Measurements from ENCODE around the gene ASIC3. TPM values are rescaled to one million over a fixed set of nuclear protein-coding genes. Genes with fewer than 3 reads are reported as not detected.

Gene ASIC3
- total and polyA plus RNA-seq, 2 of the 8 experiments (the other 6 are each of a cell fraction or from before 2014, with no cell fraction given), result 1.6 to 1.9 TPM

- 0 out of 2 replicates have a peak overlapping the region, but pooled peaks have one; percentile 20 for H2BK15ac ChIP-seq (ENCODE audit: low read length)
- TF ChIP-seq TCF12 (IDR thresholded peaks at IDR 0.05; ENCODE audit: low read depth, low read length) (no peak), KDM4A (IDR thresholded peaks at IDR 0.05; ENCODE audit: low read depth, low read length, severe bottlenecking) (no peak), RXRA (IDR thresholded peaks at IDR 0.05; ENCODE audit: insufficient read depth, low read depth, low read length) (no peak), KDM5A (IDR thresholded peaks at IDR 0.05; ENCODE audit: low read length) (no peak), SP4 (IDR thresholded peaks at IDR 0.05; ENCODE audit: low read length) (no peak), SUZ12 (IDR thresholded peaks at IDR 0.05; ENCODE audit: low read length) (no peak), SIRT6 (IDR thresholded peaks at IDR 0.05; ENCODE audit: low read length) (no peak)
These were observed 31.4 kb upstream of the ASIC3 start for GRCh38 chr7:151016942-151017341.

More at GRCh38 chr7:151016942-151017341, 31.4 kb upstream of the ASIC3 start:
- no peaks in the 10 kb centered on the region; the same call in 1 of the 2 replicates for H3K79me1 ChIP-seq (ENCODE audit: low read depth, low read length)
- ChIA-PET CTCF (ENCODE audit: partially characterized antibody) (interaction anchor here (0.8 to 8.0 kb wide), 17 partner anchors 8 to 210 kb away, joined by 3 to 116 read pairs (median 9); partner anchors contain the start of genes ABCB8, ABCF2, FASTK and NOS3), POLR2A (ENCODE audit: partially characterized antibody) (interaction anchor here (1.4 to 2.7 kb wide), 3 partner anchors 10 to 17 kb away, joined by 3 to 18 read pairs (median 4); partner anchors contain the start of gene ABCB8)
- H2BK5ac ChIP-seq (ENCODE audit: low read depth, low read length), result no peak overlapping the region
- H3K4me1 ChIP-seq (replicated peaks in 1 of 4; ENCODE audit: control insufficient read depth in 3 of 4, insufficient read depth in 4 of 4, low read length in 3 of 4), result peaks cover 0 to 30% (median 19%) of the 10 kb centered on the region in 4 experiments; a peak in 5 of 7 replicates
- H3K4me3 ChIP-seq (ENCODE audit: extremely low read depth in 1 of 4, insufficient read depth in 2 of 4, low read depth in 3 of 4, low read length in 4 of 4), result no peak overlapping the region
- WGBS, 2 experiments (ENCODE audit: extremely low coverage in 1 of 2, insufficient coverage in 1 of 2, insufficient read length in 1 of 2, insufficient replicate concordance in 2 of 2, low coverage in 1 of 2, low lambda C conversion rate in 2 of 2, missing lambda C conversion rate in 1 of 2), result 85% methylated on average over 15 of the region's 15 CpGs; no CpG with 5 or more reads in 1 of the 2 experiments
- H3K79me2 ChIP-seq (ENCODE audit: control insufficient read depth in 1 of 2, insufficient read depth in 2 of 2, low read length in 2 of 2), result no peaks in the 10 kb centered on the region
- no peak overlapping the region for H3K14ac ChIP-seq (ENCODE audit: insufficient read length)
- no peak overlapping the region for H4K8ac ChIP-seq (ENCODE audit: extremely low read depth, insufficient read depth, low read length)
- DNase-seq (ENCODE audit: low read depth in 1 of 2, low spot score in 2 of 2) (no peak), FAIRE-seq (no peak)
- H2AK5ac ChIP-seq (ENCODE audit: low read depth, low read length), result no peak overlapping the region
- H2BK12ac ChIP-seq (ENCODE audit: low read depth, low read length), result no peak overlapping the region
- no peak overlapping the region for H3K56ac ChIP-seq (replicated peaks; ENCODE audit: insufficient read length, low read depth, low read length)
- no peaks in the 10 kb centered on the region for H3K9me3 ChIP-seq (ENCODE audit: insufficient read depth in 2 of 2, low read depth in 1 of 2, low read length in 1 of 2)
- no peaks in the 10 kb centered on the region for H4K20me1 ChIP-seq (replicated peaks in 1 of 2; ENCODE audit: control insufficient read depth in 1 of 2, insufficient read depth in 2 of 2, low read length in 2 of 2)
- no peak overlapping the region for H3K9ac ChIP-seq (replicated peaks in 1 of 4; ENCODE audit: extremely low read depth in 1 of 4, low read depth in 3 of 4, low read length in 3 of 4)
- H3K27me3 ChIP-seq (replicated peaks in 1 of 4; ENCODE audit: control insufficient read depth in 3 of 4, extremely low read depth in 1 of 4, insufficient read depth in 3 of 4, low read length in 3 of 4), result peaks cover 8 to 46% (median 41%) of the 10 kb centered on the region in 4 experiments
- H3K4me2 ChIP-seq (ENCODE audit: insufficient read depth in 1 of 2, low read depth in 2 of 2, low read length in 2 of 2), result no peak overlapping the region; a peak in 1 of 4 replicates
- no peaks in the 10 kb centered on the region for H3K36me3 ChIP-seq (ENCODE audit: control insufficient read depth in 2 of 4, insufficient read depth in 4 of 4, low read length in 3 of 4)
- no peak overlapping the region for H3K4ac ChIP-seq (replicated peaks; ENCODE audit: insufficient read length, low read depth, low read length)
- H3K23me2 ChIP-seq (ENCODE audit: low read depth, low read length), result peaks cover 7% of the 10 kb centered on the region; the same call in 1 of the 2 replicates
- H3K23ac ChIP-seq (ENCODE audit: insufficient read length), result no peak overlapping the region
- no peak overlapping the region for H2BK20ac ChIP-seq (ENCODE audit: low read length)
- no peak overlapping the region for H3K27ac ChIP-seq (ENCODE audit: low read depth, low read length)
- H2BK120ac ChIP-seq (replicated peaks; ENCODE audit: low read depth, low read length), result no peak overlapping the region
- no peak overlapping the region for H4K5ac ChIP-seq (ENCODE audit: insufficient read length, low read depth, low read length)
- H3K18ac ChIP-seq (ENCODE audit: extremely low read depth, low read length), result no peak overlapping the region
- H4K91ac ChIP-seq (replicated peaks; ENCODE audit: insufficient read length, low read length), result no peak overlapping the region
- H2AFZ ChIP-seq (ENCODE audit: low read length), result no peak overlapping the region
